HG02678 (cell line): ENCODE data around the gene MEGF11.

Experiments used
- ATAC-seq: cut with Tn5 transposase; IDR thresholded peaks from one replicate; pipeline ENCODE4 v1.9.1; 2021; ENCODE audit warnings: mild to moderate bottlenecking, moderate library complexity; ENCODE audit not compliant: unreplicated experiment

The MEGF11 gene

DNA sequence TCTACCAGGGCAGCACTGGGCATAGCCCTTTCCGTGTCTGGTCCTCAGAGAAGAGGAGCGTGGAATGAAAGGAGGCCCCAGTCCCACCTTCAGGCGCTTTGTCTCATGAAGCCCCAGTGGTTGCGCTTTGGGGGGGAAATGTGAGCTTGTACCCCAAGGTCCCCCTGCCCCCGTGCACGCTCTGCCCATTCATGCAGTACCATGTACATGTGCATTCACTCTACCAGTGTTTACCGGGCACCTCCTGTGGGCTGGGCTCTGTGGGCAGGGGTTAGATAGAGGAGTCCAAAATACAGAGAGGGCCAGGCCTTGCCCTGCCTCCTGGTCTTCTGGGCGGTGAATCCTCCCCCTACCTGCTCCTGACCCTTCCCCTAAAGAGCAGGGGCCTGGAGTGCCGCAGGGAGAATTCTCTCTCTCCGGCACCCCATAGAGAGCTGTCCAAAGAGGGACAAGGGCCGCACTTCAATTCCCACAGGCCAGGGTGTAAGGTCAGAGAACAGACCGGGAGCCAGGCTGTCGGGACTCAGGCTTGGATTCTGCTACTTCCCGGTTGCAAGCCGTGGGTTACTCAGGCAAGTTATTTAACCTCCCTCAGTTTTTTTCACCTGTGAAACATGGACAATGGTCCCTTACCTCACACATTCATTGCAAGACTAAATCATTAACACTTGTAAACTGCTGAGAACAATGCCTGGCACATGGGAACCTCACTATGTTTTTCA, 153.4 kb downstream of the MEGF11 start:
- ATAC-seq = no peak

GRCh38 chr15:66098022-66098363, 155.6 kb downstream of the MEGF11 start:
- no peak for ATAC-seq

- no peak for ATAC-seq
Observed at GRCh38 chr15:66097151-66098021, 156.2 kb downstream of the MEGF11 start.

- ATAC-seq = no peak
Observed at GRCh38 chr15:66096688-66097058, 156.9 kb downstream of the MEGF11 start.

DNA sequence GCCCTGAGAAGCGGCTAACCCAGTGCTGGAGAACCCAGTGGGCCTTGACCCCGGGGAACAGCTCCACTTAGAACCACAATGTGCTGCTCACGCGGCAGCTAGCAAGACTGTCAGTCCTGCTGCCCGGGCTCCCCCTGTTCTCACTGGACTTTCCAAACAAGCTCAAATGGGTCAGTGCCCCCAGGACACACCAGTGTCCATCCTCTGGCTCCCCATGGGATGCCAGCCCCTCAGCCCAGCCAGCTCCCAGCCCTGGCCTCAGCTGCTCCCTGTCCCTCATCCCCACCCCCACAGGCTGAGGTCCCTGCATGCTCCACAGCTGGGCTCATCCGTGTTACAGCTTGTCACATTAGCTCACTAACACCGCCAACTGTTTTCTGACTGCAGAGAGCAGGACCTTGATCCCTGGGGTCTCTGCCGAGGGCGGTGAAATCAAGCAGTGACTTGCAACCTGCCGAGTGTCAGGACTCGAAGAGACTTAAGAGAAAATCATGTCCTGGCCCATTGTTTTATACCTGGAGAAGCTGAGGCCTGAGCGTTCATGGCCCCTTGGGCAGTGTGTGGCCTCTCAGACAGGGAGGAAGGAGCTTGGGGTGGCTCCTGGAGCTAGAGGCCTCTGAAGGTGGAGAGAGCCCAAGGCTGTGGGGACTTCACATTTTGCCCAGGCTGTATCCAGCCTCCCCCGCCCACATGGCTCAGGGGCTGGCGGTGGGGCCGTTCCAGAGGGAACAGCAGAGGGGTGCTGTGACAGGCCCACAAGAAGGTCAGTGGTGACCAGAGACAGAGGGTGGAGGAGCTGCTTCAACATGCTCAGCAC, 157.5 kb downstream of the MEGF11 start:
- no peak for ATAC-seq

GRCh38 chr15:66094331-66094730, 159.2 kb downstream of the MEGF11 start:
- no peak for ATAC-seq

GRCh38 chr15:66092053-66093016, 161.2 kb downstream of the MEGF11 start:
- no peak for ATAC-seq

GRCh38 chr15:66089509-66089908, 164.0 kb downstream of the MEGF11 start:
- no peak for ATAC-seq

GRCh38 chr15:66089049-66089448, 164.5 kb downstream of the MEGF11 start:
- no peak for ATAC-seq

- no peak for ATAC-seq
Observed at GRCh38 chr15:66085128-66085527, 168.4 kb downstream of the MEGF11 start.

GRCh38 chr15:66084704-66085103, 168.8 kb downstream of the MEGF11 start:
- ATAC-seq = no peak

- no peak for ATAC-seq
Observed at GRCh38 chr15:66080717-66081398, 172.7 kb downstream of the MEGF11 start.

DNA sequence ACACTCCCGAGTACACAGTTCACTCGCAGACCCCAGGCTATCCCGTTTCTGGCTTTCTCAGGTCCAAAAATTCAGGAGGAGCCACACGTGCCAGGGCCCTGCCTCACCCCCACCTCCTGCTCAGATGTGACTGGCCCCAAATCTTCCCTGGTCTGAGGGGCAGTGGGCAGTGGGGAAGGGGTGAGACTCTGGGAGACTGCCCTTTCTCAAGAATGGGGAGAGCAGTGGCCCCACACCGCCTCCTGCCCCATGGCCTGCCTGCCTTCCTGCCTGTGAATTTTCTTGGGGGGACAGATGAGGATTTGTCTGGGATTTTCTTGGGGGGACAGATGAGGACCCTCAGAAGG, 174.6 kb downstream of the MEGF11 start:
- no peak for ATAC-seq

DNA sequence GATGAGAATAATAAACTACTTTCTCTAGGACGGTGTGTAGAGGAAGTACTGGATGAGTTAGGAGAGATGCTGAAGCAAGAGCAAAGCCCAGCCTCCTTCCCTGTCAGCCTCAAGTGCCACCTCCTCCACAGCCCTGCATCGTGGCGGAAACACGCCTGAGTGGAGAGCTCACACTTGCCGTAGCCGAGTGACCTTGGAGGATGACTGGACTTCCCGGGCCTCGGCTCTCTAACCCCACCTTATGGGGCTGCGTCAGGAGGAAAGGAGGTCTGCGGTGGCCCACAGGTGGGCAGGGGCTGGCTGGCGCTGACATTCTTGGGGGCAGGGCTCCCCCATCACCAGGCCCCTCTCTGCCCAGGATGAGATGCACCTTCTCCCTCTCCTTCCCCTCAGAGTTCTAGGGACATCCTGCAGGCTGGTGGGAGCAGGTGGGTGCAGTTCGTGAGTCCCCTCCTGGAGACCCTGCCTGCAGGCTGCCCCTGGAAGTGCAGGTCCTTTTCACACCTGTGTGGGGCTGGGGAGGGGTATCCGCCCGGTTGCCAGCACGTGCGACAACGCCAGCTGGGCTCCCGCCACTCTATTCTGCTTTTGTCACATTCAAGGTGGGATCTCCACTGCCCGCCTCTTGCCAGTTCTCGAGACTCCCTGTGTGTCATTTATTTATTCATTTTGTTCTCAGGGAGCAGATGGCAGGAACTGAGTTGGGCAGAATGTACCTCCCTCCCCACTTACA, 175.2 kb downstream of the MEGF11 start:
- ATAC-seq = no peak

DNA sequence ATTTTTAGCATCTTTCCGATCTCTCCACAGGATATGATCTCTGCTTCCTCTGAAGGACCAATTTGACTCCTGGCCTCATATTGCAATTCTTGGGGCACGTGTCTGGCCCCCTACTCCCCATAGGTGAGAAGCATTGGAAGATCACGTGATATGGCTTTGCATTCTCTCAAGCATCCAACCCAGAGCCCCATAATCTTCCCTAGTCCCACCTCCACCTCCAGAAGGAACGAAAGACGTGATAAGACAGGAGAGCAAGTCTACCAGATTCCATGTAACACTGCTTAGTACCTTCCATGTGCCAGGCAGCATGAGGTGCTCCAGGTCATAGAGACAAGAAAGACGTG, 176.3 kb downstream of the MEGF11 start:
- ATAC-seq = no peak

DNA sequence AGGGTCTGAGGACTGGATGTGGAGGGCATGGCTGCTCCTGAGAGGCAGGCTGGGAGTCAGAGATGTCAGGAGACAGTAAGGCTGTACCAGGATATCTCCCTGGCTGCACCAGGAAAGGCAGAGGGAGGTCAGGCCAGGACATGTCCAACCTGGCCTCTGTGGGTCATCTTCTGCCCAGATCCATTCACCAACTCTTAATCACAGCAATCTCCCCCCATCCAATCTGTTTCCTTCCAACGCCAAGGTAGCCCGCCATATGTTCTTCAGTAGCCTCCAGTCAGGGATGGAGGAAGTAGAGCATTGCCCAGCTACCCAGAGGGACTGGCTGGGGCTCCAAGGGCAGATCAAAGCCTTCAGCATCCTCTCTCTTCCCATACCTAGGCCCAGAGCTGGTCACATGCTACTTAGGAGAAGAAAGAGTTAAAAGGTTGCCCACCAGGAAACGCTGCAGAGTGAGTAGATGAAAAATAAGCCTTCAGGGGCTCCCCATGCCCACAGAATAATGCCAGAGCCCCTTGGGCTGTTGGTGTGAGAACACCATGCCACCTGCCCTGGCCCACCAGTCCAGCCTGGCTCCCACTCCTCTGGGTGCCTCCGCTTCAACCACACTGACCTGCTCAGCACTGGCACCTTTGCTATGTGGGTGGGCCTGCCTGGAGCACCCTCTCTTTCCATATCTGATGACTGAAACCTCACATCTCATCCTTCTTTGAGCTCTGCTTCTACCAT, 176.8 kb downstream of the MEGF11 start:
- ATAC-seq = no peak

DNA sequence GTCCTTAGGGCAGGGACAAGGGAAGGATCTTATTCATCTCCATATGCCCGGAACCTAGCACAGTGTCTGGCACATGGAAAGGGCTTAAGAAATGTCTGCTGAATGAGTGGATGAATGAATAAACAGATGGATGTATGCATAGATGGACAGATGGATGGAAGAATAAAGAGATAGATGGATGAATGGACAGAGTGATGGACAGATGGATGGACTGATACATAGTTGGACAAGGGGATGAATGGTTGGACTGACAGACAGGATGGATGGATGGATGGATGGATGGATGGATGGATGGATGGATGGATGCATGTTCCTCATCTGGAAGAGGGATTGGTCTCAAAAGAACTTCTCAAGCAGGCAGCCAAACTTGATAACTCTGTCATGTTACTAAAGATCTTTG, 177.6 kb downstream of the MEGF11 start:
- no peak for ATAC-seq

- no peak for ATAC-seq
Observed at GRCh38 chr15:66072616-66073361, 180.8 kb downstream of the MEGF11 start.
